K562 (cell line): ENCODE data around the gene FARP2. TPM values are rescaled to one million over a fixed set of nuclear protein-coding genes. Genes with fewer than 3 reads are reported as not detected.

Source experiments
- ARID2 ChIP-seq: fragments of 450-650 bp; IDR thresholded peaks from 2 replicates; pipeline ENCODE4 v1.6.1; 2017; ENCODE audit warnings: antibody characterized with exemption, mild to moderate bottlenecking
- ARNT ChIP-seq, 2 experiments: fragments of 450-650 bp; IDR thresholded peaks; 2 replicates each; pipeline ENCODE4 v1.6.1; 2016; ENCODE audit warnings: mild to moderate bottlenecking in 1 of 2
- ATF7 ChIP-seq: fragments of 450-650 bp; IDR thresholded peaks from 2 replicates; pipeline ENCODE4 v1.7.1; 2014; ENCODE audit warnings: mild to moderate bottlenecking, moderate library complexity
- BRCA1 ChIP-seq, 2 experiments: fragments of 450-650 bp in 1 of 2; sonication (generic) in 1 of 2; formaldehyde crosslinking in 1 of 2; IDR thresholded peaks; 2 replicates each; pipeline versions ENCODE4 v1.5.0 to v1.6.1; 2017 to 2020; ENCODE audit warnings: mild to moderate bottlenecking in 1 of 2, missing genetic modification reagents in 1 of 2
- CREB3 ChIP-seq: fragments of 450-650 bp; conservative IDR thresholded peaks from 2 replicates; pipeline ENCODE4 v1.6.1; 2016; ENCODE audit warnings: missing genetic modification characterization, low read depth, mild to moderate bottlenecking, missing compliant biosample characterization, moderate library complexity
- CTBP1 ChIP-seq: fragments of 450-650 bp; IDR thresholded peaks from 2 replicates; pipeline ENCODE4 v1.6.1; 2016; ENCODE audit warnings: borderline replicate concordance
- CUX1 ChIP-seq: fragments of 200-800 bp; sonication (Bioruptor generic); IDR thresholded peaks from 2 replicates; pipeline ENCODE4 v1.6.1; 2016; ENCODE audit warnings: missing genetic modification characterization, missing compliant biosample characterization
- EWSR1 ChIP-seq: fragments of 450-650 bp; IDR thresholded peaks from 2 replicates; pipeline ENCODE4 v1.6.1; 2018; ENCODE audit warnings: borderline replicate concordance, mild to moderate bottlenecking, low read depth, moderate library complexity; ENCODE audit not compliant: partially characterized antibody
- FOXA3 ChIP-seq, 2 experiments: fragments of 450-650 bp in 1 of 2; sonication (generic) in 1 of 2; formaldehyde crosslinking; IDR thresholded peaks in 1 of 2; conservative IDR thresholded peaks in 1 of 2; 2 replicates each; pipeline versions ENCODE4 v1.4.0 to v1.8.0; 2020 to 2022; ENCODE audit warnings: mild to moderate bottlenecking in 2 of 2, missing genetic modification reagents in 1 of 2
- FOXK2 ChIP-seq, 2 experiments: fragments of 450-650 bp; IDR thresholded peaks in 1 of 2; conservative IDR thresholded peaks in 1 of 2; 2 replicates each; pipeline ENCODE4 v1.6.1; 2016; ENCODE audit warnings: low read depth in 2 of 2, mild to moderate bottlenecking in 1 of 2
- HDAC1 ChIP-seq, 2 experiments: fragments of 450-650 bp; IDR thresholded peaks; 2 replicates each; pipeline ENCODE4 v1.6.1; 2016 to 2017; ENCODE audit warnings: inconsistent platforms in 1 of 2, mild to moderate bottlenecking in 1 of 2, moderate library complexity in 1 of 2
- KAT2B ChIP-seq: IDR thresholded peaks from one replicate; pipeline ENCODE4 v1.6.1; 2012; ENCODE audit warnings: low read depth, mild to moderate bottlenecking, control low read depth, inconsistent platforms, low read length, moderate library complexity
- MTA1 ChIP-seq: fragments of 450-650 bp; IDR thresholded peaks from 2 replicates; pipeline ENCODE4 v1.6.1; 2017; ENCODE audit warnings: borderline replicate concordance
- SREBF2 ChIP-seq: sonication (generic); formaldehyde crosslinking; IDR thresholded peaks from 2 replicates; pipeline ENCODE4 v1.4.0; 2020; ENCODE audit warnings: mild to moderate bottlenecking, missing genetic modification reagents
- TGIF2 ChIP-seq: sonication (generic); formaldehyde crosslinking; IDR thresholded peaks from 2 replicates; pipeline ENCODE4 v1.8.1; 2022; ENCODE audit warnings: mild to moderate bottlenecking, missing genetic modification reagents, moderate library complexity
- ZEB2 ChIP-seq: fragments of 450-650 bp; IDR thresholded peaks from 2 replicates; pipeline ENCODE4 v1.6.1; 2016
- ZFP1 ChIP-seq: fragments of 450-650 bp; formaldehyde crosslinking; IDR thresholded peaks from 2 replicates; pipeline ENCODE4 v1.4.0; 2020; ENCODE audit warnings: mild to moderate bottlenecking, mixed read lengths
- ZFP91 ChIP-seq: sonication (generic); formaldehyde crosslinking; IDR thresholded peaks from 2 replicates; pipeline ENCODE4 v1.8.0; 2022; ENCODE audit warnings: mild to moderate bottlenecking, missing genetic modification reagents
- ZFPM2 ChIP-seq: fragments of 250-450 bp; sonication (Bioruptor Pico); IDR thresholded peaks from 2 replicates; pipeline ENCODE4 v1.5.1; 2022; ENCODE audit warnings: mild to moderate bottlenecking
- ZNF175 ChIP-seq: fragments of 200-800 bp; sonication (Bioruptor generic); IDR thresholded peaks from 2 replicates; pipeline ENCODE4 v1.6.1; 2016; ENCODE audit warnings: low read depth, mild to moderate bottlenecking, missing genetic modification characterization, missing compliant biosample characterization
- polyA plus RNA-seq, 8 experiments: library from polyadenylated mRNA; depleted of rRNA in 4 of 8; stranded (reverse) in 5 of 8; unstranded in 3 of 8; fragments of >200 nt; fragmentation: Nextera tagmentation in 2 of 8; fragmentation: Illumina TruSeq in 1 of 8; extraction: Ambion mirVana in 2 of 8; extraction: Trizol in 1 of 8; gene quantifications; 2 replicates each; pipeline versions ENCODE4 v1.2.1 to v1.2.3, GENCODE V29; 2011 to 2014; ENCODE audit warnings: inconsistent platforms in 1 of 8, missing spikeins in 1 of 8
- total RNA-seq, 7 experiments: library from RNA; depleted of rRNA in 6 of 7; stranded (reverse); fragments of >200 nt in 6 of 7; fragmentation: Illumina TruSeq in 2 of 7; extraction: Trizol in 2 of 7; gene quantifications; 2 replicates each; pipeline versions ENCODE4 v1.2.1 to v1.2.3, GENCODE V29; 2011 to 2021; ENCODE audit warnings: low replicate concordance in 1 of 7

FARP2 gene
- total and polyA plus RNA-seq, 9 of the 15 experiments (the other 6 are each of a cell fraction or from before 2014, with no cell fraction given), result 4.1 to 38.1 (median 21.1) TPM

- no peak for TF ChIP-seq CUX1 (CRISPR knock-in tag)
- no peak for TF ChIP-seq ARNT (IDR thresholded peaks at IDR 0.05)
- TF ChIP-seq ATF7, result no peak
- no peak for TF ChIP-seq TGIF2 (CRISPR knock-in tag)
- no peak for TF ChIP-seq EWSR1
- TF ChIP-seq ZFP91 (CRISPR knock-in tag), result no peak
- TF ChIP-seq BRCA1 (IDR thresholded peaks at IDR 0.05), result no peak
- no peak for TF ChIP-seq BRCA1 (CRISPR knock-in tag; IDR thresholded peaks at IDR 0.05)
- TF ChIP-seq FOXK2 (conservative IDR thresholded peaks at IDR 0.05 in 1 of 2, IDR thresholded peaks at IDR 0.05 in 1 of 2; ENCODE audit: low read depth in 2 of 2), result no peak
- TF ChIP-seq SREBF2 (CRISPR knock-in tag), result no peak
- TF ChIP-seq ZEB2, result 0 out of 2 replicates have a peak, but pooled peaks have one; percentile 30
- no peak for TF ChIP-seq ZNF175 (CRISPR knock-in tag)
- no peak for TF ChIP-seq FOXA3 (CRISPR knock-in tag; conservative IDR thresholded peaks at IDR 0.05 in 1 of 2, IDR thresholded peaks at IDR 0.05 in 1 of 2)
- TF ChIP-seq CTBP1, result peak; percentile 54; the same call in 1 of the 2 replicates
- 0 out of 4 replicates have a peak, but pooled peaks of 1 of the 2 experiments have one; percentile 40 for TF ChIP-seq HDAC1 (IDR thresholded peaks at IDR 0.05)
- no peak for TF ChIP-seq ZFP1 (CRISPR knock-in tag)
- TF ChIP-seq ZFPM2 (CRISPR knock-in tag), result no peak
- no peak for TF ChIP-seq ARID2
- TF ChIP-seq MTA1, result no peak
- TF ChIP-seq KAT2B, result no peak
- TF ChIP-seq CREB3 (tag), result no peak
Measured at GRCh38 chr2:241443486-241444223, 87.6 kb downstream of the FARP2 start (continued).
